COLO829 (cell line): ENCODE data around the gene PRLR.

Source experiments
- DNase-seq: peaks from one replicate; pipeline ENCODE4 v3.0.0; 2012; ENCODE audit warnings: low spot score

The PRLR gene

DNA sequence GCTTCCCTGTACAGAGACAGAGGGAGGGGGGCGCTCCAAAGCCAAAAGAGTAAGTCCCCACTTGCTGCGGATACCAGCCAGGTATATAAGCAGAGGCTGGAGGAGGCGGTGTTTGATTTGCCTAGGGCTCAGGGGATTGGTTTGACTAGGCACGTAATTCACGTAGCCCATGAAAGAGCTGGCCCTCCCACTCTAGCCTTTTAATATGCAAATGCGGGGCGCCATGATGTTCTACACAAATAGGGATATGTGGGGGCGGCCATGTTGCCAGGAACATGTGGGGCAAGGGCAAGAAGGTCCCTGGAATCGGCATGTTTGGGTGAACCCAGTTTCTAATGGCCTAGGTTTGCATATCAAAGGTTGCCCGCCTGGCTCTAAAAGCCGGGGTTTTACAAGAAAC lies 3.3 kb upstream of the PRLR start:
- DNase-seq = no peak

DNA sequence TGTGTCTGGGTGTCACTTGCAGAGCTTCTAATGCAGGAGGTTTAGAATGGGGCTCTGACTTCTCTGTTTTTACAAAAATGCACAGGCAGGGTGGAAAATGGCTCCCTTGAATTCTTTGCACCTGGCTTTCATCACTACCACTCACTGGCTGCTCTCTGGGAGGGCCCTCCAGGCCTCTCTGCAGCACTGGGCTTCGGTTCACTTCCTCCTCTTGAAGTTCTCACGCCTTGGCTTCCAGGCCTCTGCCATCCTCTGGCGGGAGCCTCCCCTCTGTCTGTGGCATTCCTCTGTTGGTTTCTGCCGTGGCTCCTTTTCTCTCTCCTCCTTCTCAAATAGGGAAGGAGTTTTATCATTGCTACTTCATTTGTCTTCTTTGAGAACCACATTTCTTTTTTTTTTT lies 2.8 kb upstream of the PRLR start:
- no peak for DNase-seq

DNA sequence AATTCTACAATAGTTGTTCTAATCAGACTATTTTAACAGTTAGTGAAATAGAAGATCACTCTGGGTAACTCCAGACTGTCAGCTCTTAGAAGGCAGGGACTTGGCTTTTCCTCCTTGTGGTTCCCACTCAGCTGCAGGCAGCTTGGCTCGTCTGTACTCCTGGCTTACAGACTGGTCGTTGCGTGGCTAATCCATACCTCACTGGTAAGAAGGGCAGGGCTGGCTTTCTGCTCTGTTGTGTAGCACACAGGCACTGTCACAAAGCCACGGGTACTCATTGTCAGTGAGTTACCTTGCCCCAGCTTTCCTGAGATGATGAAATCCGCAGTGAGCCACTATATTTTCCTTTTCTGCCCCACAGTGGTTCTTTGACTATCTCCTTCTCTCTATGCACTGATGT lies 1.8 kb upstream of the PRLR start:
- no peak for DNase-seq

DNA sequence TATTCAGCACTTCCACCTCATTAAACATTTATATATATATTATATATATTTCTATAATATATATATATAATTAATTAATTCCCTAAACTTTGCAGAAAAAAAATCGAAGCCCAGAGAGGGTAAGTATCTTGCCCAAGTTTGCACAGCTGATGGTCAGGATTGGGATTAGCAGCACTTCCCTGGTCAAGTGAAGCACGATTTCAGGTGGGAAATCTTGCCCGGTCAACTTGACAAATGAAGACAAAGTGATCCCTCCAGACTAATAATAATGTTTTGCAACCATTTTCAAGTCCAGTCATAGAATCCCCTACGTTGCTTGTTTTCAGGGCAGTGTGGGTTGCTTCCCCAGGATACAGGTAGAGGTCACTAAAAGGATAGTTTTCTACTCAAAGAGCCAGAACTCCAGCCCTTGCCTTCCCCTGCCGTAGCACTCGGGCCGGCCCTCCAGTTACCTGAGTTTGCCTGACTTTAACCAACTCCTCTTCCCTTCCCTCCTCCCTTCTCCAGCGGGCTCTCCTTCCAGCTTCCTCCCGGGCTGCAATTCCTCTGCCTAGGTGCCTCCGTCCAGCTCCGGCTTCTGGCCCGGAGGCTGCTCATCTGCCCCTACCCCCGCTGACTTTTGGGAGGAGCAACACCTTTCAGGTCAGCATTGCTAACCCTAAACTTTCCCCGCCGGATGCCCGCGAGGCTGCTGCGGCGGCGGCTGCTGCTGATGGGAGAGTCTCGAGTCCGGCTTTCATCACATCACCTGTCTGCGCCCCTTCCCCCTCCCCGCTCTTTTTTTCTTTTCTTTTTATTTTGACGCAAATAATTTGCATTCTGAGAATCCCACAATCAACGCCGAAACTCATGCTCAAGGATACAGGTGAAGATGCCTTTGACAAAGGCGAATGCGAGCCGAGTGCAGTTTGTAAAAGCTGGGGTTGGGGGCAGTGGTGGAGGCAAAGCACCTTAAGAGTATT lies 930 bp downstream of the PRLR start:
- no peak for DNase-seq

DNA sequence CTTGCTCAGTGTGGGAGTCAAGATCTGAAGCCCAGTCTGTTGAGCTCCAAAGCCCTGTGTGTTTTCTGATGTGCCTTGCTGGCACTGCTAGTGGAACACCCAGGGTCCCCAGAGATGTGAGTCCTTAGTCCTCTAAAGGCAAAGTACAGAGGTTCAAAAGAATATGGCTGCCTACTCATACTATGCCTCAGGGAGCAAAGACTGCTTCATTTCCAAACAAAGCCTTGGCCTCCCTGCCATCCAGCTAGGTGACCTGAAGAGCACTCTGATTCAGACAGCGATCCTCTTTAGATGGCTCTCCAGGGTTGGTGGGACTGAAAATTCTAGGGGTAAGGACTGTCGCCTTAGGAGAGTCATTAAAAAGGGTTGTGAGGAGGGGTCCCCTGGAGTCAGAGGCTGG lies 2.0 kb downstream of the PRLR start:
- DNase-seq = no peak

DNA sequence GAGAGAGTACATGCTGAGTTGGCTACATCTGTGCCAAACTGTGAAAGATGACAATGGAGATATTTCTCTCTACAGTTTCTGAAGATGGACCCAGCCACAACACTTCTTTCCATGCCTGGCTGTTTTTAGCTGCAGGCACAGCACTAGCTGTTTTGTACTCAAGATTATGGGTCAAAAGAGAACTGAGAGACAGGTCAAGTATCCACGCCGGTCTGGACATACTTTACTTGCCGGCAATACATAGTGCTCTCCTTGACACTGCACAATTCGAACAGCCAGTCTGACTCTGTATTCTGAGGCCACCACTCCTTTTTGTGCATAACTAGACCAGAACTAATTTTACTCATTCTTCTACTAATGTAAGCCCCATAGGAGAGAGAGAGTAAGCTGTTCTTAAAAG lies 2.6 kb downstream of the PRLR start:
- DNase-seq = no peak

DNA sequence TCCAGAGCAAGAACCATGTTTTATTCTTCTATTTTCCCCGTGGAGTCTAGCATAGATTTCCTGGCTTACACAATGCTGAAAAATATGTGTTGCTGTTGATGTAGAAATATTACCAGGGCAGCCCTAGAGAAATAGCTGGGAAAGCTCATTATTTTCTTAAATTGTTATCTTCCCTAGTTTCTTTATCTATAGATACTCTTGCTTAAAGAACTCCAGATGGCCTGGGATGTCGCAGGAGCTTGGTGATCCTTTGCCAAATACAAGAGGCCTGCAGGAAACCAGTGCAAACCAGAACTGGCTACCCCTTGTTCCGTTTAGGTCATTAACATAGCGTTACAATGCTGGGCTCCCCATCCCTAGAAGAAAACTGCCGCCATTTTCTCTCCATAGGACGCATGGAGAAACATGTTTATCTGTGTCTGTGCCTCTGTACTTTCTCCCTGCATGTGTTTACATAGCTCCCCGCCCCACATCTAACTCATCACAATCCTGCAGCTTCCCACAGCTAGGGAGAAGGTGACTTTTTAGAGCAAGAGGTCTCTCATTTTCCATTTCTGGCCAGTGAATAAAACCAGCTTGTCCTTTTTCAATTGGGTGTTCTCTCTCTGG lies 6.4 kb downstream of the PRLR start:
- DNase-seq = no peak

DNA sequence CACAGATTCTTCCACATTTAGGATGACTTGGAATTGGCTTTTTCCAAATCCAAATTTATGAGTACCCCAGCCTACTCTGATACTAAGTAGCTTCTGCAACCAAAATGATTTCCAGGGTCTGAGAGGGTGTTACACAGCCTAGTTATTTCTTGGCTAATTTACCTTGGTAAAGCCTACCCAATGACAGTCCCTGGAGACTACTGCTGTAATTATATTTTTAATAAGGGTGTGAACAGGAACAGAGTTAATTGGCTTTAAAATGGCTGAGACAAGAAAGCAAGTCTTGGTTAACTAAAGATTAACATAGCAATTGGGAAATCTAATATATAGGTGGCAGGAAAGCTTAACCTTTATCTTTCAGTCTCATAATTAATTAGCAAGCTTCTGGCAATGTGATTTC lies 9.3 kb downstream of the PRLR start:
- DNase-seq = no peak

DNA sequence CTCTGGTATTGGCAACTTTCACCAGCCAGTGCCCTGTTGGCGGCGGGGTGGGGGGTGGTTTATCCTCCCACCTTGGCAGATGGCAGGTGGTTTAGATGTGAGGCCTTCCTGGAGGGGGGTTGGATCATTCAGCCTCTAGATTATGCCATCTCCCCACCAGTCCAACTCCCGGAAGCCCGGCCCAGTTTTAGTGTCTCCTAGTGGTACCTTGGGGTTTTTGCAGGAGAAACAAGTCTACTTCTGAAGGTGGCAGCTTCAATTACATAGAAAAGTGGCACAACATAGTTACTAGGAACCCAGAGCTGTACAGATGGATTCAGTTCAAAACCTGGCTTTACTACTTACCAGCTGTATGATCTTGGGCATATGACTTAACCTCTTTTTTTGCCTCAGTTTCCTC lies 11.3 kb downstream of the PRLR start:
- no peak for DNase-seq

DNA sequence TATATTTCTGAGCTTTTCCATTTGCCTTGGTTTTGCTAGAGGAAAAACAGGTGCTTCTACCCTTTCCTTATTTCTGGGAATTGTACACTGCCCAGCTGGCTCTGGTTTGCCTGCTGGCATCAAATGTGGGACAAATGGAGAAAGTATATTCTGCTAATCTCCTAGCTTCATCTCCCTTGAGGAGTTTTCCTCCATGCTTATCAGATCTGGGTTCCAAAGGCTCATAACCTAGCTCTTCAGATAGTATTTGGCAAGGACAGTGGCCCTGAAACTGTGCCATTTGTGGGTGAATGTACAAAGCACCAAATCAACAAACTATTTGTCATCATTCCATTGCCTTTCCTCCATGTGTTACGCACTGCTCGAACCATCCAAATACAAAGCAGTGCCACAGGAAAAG lies 16.2 kb downstream of the PRLR start:
- DNase-seq = no peak

DNA sequence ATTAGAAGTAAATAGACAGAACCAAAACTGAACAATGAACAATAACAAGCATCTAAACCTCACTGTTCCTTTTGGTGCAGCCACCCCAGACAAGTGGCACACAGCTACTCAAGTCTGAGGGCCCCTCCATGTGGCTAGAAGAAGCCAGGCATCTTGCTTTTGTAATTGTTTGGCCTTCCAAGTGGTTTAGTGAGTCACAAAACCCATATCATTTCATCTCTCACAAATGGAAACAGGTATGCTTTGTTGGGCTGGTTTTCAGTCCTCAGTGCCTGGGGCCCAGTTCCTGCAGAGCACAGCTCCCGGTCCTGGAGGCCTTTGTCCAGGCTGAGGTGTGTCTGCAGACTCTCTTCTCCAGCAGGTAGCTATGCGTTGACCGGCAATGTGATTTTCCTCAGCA lies 16.7 kb downstream of the PRLR start:
- DNase-seq = no peak

DNA sequence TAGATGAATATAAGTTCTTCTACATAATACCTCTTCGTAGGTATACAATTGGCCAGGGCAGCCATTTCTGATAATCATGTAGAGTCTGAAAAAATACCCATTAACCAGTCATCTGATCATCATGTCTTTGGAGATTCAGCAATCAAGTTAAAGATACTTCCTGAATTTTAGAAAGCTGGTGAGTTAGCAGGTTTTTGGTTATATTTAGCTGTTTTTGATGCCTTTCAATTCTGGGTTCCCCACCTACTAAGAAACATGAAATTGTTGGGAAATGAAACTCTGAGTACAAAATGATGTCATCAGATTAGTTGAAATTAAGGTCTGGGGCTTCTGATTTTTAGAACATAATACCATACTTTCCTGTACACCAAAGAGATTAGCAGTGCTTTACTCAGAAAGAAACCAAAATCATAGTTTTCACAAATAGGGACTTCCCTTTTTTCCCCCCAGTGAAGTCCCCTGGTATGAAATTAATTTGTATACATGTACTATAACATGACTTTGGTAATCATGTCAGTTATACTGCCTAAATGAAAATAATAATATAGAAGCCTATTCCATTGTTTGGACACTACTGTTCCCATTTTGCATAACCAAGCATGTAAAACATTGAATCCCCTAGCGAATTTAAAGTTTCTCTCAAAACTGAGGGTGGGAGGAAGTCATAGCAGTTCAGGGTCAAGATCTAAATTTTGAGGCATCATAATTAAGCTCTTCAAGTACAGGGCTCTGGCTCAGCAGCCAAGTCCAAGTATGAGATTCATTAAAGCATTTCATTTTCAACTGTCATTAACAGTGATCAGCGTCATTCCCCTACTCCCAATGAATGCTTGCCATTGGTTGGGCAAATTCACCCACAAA lies 17.9 kb downstream of the PRLR start:
- no peak for DNase-seq

DNA sequence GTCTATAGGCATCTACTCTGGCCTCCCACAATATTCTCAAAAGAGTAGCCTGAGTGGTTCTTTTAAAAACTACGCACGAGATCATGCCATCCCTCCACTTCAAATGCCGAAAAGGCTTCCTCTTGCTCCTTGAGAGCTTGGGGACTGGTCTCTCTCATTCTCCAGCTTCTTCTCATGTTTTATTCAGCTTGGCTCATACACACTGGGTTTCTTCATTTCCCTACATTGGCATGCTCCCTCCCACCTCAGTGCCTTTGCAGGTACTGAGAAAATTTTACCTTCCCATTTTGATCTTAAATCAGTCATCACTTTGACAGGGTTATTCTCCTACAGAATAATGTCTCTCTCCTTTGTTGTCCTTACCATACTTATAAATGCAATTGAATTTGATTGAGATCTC lies 20.4 kb downstream of the PRLR start:
- DNase-seq = no peak

DNA sequence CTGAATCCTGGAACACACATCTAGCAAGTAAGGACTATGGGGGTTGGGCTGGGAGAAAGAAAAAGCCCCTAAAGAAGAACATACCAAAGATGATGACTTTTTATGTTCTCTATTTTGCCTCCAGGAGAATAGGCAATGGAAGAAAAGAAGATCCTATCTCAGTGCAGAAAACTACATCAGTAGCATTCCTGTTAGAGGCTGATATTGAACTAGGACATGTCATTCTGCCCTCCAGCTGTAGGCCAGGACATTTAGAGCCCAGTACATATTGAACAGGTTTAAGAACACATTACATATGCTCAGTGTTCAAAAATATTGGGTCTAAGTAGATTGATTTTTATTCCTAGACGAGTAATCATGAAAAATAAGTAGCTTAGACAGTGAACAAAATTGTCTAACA lies 24.7 kb downstream of the PRLR start:
- no peak for DNase-seq

DNA sequence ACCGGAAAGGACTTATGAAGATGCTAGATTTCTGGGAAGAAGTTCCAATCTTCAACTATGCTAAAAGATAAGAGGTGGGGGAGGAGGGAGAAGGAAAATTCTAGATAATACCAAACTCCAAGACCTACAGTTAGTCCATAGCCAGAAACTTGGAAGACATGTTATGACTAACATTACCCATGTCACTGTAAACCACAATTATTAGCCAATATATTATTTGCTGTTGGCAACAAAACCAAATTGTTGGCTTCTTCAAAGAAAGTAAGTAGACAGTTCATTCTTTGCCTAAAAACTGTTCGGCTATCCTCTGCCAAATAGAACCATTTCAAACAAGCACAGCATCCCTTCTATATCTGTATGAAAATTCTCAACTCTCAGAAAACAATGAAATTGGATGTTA lies 25.1 kb downstream of the PRLR start:
- no peak for DNase-seq

DNA sequence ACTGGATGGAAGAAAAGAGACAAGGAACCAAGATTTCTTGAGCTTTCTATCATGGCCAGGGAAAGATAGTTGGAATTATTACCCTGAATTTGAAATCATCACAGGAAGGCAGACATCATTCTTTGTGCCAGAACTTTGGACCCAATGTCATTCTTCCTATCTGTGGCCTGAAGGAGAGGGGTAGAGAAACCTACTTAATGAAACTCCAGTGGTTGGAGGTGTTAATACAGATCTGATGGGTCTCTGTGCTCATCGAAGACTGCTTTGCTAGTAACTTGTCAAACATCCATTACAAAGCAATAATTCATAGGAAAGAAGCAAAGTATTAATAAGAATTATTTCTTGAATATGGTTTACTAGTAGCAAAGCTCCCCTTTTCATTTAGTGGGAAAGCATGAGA lies 26.9 kb downstream of the PRLR start:
- DNase-seq = no peak

DNA sequence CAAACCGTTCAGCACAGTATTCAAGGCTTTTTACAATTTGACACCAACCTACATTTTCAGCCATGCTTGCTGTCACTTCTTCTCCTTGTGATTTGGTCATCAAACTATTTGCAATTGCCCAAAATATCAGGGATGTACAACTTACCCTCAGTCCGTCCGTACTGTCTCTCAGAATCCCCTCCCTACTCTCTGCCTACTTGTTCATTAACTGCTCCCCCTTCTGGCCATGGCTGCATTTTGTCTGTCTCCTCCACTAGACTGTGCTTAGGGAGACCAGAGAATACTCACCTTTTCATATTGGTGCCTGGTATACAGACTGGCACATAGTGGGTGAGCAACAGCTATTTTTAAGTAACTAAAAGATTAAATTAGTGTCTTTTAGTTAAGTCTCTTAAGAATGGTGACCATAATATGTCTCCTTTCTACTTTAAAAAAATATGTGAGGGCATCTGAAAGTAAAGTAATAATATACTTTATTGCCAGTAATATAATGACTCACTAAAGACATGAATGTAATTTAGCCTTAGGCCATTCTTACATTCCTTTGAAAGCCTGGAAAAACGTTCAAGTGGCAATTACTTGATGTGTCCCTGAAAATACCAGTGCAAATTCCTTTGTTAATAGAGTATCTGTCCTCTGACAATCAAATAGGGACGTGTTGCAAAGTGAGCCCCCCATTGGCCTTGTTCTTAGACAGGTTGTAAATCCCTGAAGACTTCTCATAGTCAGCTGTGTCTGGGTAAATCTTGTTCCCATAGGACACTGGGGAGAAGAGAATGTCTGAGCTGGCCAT lies 27.8 kb downstream of the PRLR start:
- peak; percentile 19 for DNase-seq

DNA sequence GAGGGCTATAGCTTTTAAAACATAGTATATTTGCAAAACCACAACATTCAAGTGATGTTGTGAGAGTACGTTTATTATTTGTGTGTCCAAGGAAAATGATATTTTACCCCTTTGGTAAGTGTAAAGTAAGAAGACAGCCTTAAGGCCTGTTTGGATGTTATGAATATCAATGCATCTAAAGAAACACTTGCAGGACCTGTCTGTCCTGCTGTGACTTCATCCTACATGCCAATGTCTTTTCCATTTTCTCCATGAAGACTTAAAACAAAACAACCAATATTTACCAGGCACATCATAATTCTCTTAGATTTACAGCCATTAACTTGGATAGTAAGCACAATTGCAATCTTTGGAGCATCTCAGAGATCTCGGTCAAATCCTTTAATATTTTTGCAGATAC lies 29.0 kb downstream of the PRLR start:
- DNase-seq = no peak

DNA sequence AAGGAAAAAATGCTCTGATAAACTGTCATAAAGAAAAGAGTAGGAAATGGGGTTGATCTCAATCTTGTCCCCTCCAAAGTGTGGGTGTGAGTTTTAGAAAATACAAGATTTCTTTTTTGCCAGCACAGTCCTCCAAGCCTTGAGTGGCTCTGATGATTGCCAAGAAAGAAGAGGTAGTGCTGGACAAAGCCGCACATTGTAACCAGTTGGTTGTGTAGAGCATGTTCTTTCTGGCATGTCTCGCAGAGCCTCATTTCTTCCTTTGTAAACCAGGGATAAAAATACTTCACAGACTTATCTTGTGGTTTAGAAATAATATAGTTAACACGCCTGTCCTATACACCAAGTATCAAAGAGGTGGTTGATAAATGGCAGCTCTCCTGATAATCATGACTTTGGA lies 30.4 kb downstream of the PRLR start:
- no peak for DNase-seq

DNA sequence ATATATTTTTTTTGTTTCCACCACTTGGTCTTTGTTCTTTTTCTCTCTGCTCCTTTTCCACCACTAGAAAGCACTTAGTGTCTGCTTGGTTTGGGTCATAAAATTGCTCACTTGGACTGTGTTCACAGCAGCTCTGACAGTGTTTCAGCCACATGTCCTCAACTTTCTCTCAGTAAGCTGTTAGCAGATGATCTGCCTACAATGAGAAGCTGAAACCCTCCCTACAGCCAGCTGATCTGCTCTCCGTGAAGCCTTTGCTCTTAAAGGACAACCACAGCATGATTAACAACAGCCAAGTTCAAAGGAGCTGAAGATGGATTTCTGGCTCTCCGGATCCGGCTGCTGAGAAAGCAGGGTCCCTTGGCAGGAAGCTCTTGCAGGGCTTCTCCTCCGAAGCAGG lies 31.6 kb downstream of the PRLR start:
- no peak for DNase-seq

DNA sequence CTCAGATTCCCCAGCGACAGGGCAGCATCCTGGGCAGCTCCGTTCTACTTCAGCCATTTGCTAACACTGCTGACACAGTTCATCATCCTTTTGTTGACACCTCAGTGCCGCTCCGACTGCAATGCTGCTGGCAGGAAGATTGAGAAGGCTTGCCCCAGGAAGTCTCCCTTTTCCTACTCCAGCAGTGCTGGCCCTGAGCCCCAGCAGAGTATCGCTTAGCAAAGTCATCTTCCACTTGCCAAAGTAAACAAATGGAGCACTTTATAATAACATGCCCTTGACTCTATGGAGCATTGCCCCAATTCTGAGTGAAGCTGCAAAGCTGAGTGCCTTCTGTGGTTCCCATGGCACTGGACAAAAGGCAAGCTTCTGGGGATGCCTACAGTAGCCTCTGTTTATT lies 32.2 kb downstream of the PRLR start:
- DNase-seq = no peak

DNA sequence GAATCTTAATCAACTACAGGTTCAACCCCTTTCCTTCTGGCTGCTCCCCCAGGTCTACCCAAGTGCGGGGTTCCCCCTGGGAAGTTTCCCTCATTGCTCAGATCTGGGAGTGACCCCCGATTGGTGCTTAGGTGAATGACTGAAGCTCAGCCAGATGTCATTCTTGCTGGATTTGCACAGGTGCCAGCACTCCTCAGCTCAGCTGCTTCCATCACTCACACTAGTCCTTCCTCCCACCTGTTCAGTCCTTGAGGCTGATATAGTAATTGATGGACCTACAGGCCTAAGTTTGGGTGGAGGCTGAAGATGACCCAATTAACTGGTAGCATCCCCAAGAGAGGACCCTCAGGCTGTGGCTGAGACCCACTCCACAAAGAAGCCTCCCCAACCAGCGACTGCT lies 32.9 kb downstream of the PRLR start:
- no peak for DNase-seq
